ENCODE data around the gene PCDH7.

Gene PCDH7

GRCh38 chr4:30755346-30755745 lies 35.2 kb downstream of the PCDH7 start:
- TF ChIP-seq CTCF (IDR thresholded peaks at IDR 0.05; ENCODE audit: low read depth, low read length), result no peak
- no peak overlapping the region for H3K4me3 ChIP-seq (ENCODE audit: low read depth, low read length)

- H3K4me3 ChIP-seq (ENCODE audit: low read depth, low read length), result no peak overlapping the region
- TF ChIP-seq CTCF (IDR thresholded peaks at IDR 0.05; ENCODE audit: low read depth, low read length), result no peak
Observed at GRCh38 chr4:30756553-30756952, 36.4 kb downstream of the PCDH7 start.

- no peak for TF ChIP-seq CTCF (IDR thresholded peaks at IDR 0.05; ENCODE audit: low read depth, low read length)
- no peak overlapping the region for H3K4me3 ChIP-seq (ENCODE audit: low read depth, low read length)
Observed at GRCh38 chr4:30757357-30757756, 37.2 kb downstream of the PCDH7 start.

GRCh38 chr4:30760551-30760950 lies 40.4 kb downstream of the PCDH7 start:
- H3K4me3 ChIP-seq (ENCODE audit: low read depth, low read length), result no peak overlapping the region
- no peak for TF ChIP-seq CTCF (IDR thresholded peaks at IDR 0.05; ENCODE audit: low read depth, low read length)

GRCh38 chr4:30763321-30763727 lies 43.2 kb downstream of the PCDH7 start:
- TF ChIP-seq CTCF (IDR thresholded peaks at IDR 0.05; ENCODE audit: low read depth, low read length), result no peak
- no peak overlapping the region for H3K4me3 ChIP-seq (ENCODE audit: low read depth, low read length)

- no peak for TF ChIP-seq CTCF (IDR thresholded peaks at IDR 0.05; ENCODE audit: low read depth, low read length)
- H3K4me3 ChIP-seq (ENCODE audit: low read depth, low read length), result no peak overlapping the region
Observed at GRCh38 chr4:30765022-30765421, 44.9 kb downstream of the PCDH7 start.

GRCh38 chr4:30767147-30767845 lies 47.1 kb downstream of the PCDH7 start:
- no peak overlapping the region for H3K4me3 ChIP-seq (ENCODE audit: low read depth, low read length)
- TF ChIP-seq CTCF (IDR thresholded peaks at IDR 0.05; ENCODE audit: low read depth, low read length), result no peak

Data from WI38 (cell line).